Stimulated activated CD8-positive, alpha-beta memory T cell treated with anti-CD3 and anti-CD28 coated beads, Interleukin-7, amount 100 ng/mL, for 48 hours (primary cell): ENCODE results near the gene NTHL1.
"Not testable (repeated sequence)": the region's sequence is repeated elsewhere in the genome, so short reads cannot be mapped to it uniquely, and the experiment has no call there.

Experiments used
- DNase-seq, 2 donors: peaks; one replicate each; pipeline ENCODE4 v3.0.0-alpha.2; 2020; ENCODE audit warnings: low read depth in 1 of 2; ENCODE audit errors: extremely low read depth in 1 of 2

The NTHL1 gene

DNA sequence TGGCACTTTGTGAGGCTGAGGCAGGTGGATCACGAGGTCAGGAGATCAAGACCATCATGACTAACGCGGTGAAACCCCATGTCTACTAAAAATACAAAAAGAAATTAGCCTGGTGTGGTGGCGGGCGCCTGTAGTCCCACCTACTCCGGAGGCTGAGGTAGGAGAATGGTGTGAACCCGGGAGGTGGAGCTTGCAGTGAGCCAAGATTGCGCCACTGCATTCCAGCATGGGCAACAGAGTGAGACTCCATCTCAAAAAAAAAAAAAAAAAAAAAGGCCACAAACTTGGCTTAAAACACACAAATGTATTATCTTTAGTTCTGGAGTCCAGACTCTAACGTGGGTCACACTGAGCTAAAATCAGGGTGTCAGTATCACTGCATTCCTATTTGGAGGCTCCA lies 35.9 kb downstream of the NTHL1 start:
- DNase-seq = not testable (repeated sequence)

DNA sequence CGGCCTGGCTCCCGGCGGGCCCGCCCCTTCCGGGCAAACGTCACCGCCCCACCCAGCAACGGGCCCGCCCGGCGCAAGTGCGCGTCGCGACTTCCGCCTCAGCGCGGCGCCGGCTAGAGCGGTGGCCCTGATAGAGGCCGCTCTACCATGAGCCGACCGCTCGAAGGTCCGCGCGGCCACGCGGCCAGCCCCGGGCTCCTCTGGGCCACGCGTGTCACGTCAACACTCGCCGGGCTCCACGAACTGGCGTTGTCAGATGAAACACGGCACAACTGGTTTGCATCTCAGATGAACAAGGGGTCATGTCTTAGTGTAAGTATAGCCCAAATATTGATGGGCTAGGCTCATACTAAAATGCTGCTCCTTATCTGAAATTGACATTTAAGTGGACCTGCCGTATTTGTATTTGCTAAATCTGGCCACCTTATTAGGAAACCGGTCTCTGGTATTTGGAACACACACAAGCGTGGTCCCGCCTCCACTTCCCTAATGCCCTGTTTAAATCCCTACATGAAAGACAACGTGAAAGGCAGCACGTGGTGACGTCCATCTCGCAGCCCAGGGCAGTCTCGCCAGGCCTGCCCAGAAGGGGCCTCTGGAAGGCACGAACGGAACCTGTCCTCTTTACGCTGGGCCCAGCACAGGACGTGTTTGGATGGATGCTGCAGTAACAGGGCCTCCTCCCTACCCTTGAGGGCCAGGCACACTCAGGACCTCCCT lies 37.7 kb downstream of the NTHL1 start, which contains the start of gene ZNF598:
TSS of gene ZNF598 (minus strand) at position 31 of the 720 bp plus-strand sequence.
- DNase-seq = peak in 1 of 2 donors; percentile 69

- DNase-seq = no peak
These were observed 38.4 kb downstream of the NTHL1 start for GRCh38 chr16:2009164-2009711.

DNA sequence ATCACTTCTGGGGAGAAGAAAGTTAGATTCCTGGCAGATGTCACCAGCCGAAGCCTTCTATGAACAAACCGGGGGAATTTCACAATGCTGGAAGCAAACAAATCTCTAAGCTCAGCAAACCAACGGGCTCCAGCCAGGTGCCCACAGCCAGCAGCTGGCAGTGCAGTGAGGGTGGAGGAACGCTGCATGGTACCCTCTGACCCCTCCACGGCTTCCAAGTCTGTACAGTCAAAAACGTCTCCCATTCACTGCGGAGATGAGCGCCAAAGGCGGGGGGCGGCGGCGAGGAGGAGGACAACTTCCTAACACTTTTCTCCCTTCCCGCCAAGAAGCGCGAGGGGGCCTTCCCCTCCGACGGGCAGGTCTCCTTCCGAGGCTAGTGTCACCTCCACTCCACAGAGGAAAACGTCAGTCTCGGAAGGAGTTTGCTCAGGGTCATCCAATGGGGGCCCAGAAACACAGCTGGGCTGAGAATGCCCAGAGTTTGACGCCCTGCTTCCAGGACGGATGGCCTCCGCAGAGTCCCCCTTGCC lies 38.9 kb downstream of the NTHL1 start:
- no peak for DNase-seq

DNA sequence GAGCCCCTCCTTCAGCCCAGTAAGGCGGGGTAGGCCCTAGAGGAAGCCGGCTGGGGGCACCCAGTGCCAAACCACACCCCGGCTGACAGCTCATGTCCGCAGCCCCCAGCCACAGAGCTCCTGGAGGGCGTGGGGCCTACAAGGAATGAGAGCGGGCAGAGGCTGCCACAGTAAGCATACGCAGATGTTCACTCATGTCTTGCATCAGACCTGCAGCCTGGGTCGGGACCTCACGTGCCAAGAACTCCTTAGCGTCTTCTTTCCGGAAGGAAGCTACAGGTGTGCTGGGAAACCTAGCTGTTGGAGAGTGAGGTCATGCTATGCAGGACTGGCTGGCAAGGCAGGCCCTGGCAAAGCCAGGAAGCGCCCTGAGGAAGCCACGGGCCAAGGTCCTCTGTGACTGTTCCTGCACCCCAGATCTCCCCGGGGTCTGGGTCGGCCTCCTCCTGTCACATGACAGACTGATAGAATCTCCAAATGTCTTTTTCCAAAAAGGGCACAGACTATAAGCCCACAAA lies 39.6 kb downstream of the NTHL1 start:
- no peak for DNase-seq

- DNase-seq = no peak
These were observed 40.4 kb downstream of the NTHL1 start for GRCh38 chr16:2007081-2007836.

DNA sequence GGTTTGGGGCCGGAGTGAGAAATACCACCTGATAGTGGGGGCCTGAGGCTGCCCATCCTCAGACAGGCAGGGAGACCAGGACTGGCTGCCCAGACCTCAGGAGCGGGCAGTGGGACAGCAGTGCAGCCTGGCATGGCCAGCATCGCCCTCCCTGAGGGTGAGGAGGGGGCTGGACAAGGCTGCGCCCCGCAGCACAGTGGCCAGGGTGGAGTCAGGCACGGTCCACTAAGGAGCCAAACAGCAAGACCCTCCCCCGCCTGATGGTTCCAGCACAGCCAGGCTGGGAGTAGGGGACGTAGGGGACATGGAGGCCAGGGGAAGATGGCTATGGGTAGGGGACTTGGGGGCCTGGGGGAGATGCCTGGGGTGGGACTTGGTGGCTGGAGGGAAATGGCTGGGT lies 41.3 kb downstream of the NTHL1 start:
- DNase-seq = no peak

- DNase-seq = no peak
These were observed 42.0 kb downstream of the NTHL1 start for GRCh38 chr16:2005646-2006045.

GRCh38 chr16:2004795-2005517 lies 42.7 kb downstream of the NTHL1 start:
- DNase-seq = no peak

DNA sequence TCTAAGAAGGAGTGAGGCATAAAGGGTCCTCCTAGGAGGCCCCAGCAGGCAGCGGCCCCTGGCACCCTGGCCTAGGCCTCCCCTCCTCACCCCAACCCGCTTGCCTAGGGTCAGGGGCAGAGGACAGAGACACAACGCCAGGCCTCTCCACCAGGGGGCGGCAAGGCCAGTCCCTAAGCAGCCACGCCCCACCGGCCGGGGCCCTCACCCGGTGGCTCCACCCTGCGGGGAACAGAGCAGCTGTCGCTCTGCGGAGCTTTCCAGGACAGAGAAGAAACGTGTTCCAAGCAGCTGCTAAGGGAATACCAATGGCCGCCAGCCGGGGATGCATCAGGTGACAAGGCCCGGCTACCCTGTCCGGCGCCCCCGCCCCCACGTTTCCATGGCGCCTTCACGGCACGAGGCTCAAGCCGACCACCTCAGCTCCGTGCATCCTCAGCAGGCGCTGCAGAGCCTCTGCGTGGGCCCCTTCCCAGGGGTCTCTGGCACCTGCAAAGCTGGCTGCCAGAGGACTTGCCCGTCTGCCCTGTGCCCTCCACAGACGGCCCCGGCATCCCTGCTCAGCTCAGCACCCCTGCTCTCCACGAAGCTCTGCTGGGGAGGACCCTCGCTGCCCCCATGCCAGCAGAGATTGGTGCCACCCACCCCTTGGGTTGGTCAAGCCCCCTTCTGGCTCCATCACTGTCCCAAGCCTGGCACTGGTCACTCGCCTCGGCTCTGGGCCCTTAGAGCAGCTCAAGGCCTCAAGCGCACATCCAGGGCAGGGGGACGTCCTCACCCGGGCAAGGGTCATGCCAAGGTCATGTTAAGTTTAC lies 43.6 kb downstream of the NTHL1 start:
- peak; percentile 77 to 82 for DNase-seq

GRCh38 chr16:2003231-2003826 lies 44.3 kb downstream of the NTHL1 start:
- no peak for DNase-seq

DNA sequence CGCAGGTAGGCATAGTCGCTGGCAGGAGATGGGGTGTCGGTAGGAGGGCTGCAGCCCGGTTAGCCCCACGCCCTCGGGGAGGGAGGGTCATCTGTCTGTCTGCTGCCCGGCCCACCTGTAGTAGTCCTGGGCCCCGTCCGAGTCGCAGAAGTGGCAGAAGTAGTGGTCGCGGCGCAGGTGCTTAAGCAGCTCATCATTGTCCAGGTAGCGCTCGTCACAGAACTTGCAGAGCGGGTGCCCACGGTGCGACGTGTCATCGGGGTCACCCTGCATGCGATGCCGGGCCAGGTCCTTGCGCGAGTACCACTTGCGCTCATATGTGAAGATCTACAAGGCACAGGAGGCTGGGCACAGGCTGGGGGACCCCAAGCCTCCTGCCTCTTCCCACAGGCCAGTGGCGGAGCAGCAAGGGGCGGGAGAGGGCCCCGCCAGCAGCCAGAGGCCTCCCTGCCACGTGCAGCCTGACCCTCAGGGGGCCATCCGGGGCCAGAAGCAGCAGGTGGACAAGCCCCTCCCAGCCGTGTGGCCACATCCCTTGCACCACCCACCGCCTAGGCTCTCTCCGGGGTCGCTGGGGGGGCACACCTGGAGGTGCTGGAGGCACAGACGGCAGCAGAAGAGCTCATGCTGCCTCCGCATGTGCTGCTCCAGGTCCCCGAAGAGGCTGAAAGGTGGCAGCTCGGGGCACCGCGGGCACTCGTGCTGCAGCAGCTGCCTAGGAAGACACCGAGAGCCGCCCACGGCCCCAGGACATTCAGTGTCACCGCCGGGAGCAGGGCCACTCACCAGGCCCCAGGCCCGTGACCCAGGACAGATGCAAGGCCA lies 45.0 kb downstream of the NTHL1 start:
- DNase-seq = no peak

- DNase-seq = no peak
These were observed 45.9 kb downstream of the NTHL1 start for GRCh38 chr16:2001456-2002355.

GRCh38 chr16:2001035-2001434 lies 46.6 kb downstream of the NTHL1 start:
- no peak for DNase-seq

DNA sequence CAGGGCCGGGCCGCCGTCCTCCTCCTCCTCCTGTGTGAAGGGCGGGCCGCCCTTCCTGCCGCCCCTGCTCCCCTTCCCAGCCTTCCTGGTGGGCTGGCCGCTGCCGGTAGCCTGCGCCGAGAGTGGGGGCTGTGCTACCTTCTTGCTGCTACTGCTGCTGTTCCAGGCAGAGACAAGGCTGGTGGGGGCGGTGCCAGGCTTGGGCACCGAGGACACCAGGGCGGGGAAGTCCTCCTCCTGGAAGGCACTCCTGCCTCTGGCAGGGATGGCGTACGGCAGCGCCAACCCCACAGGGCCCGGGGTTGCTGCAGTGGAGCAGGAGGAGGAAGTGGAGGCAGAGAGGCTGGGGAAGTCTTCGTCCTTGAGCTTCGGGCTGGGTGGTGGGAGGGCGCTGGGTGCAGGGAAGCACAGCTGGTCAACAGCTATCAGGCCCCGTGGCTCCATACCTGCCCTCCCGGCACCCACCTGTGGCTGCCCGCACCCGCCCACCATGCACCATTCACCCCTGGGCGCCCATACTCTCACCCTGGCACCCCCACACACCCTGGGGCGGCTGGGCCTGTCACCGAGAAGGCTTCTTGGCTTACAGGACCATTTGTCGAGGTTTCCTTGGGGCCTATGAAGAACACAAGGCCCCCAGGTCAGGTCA lies 47.6 kb downstream of the NTHL1 start:
- no peak for DNase-seq

- DNase-seq = no peak
These were observed 48.5 kb downstream of the NTHL1 start for GRCh38 chr16:1998852-1999801.
